ENCODE data around the gene TMEM121. TPM values are rescaled to one million over a fixed set of nuclear protein-coding genes. Genes with fewer than 3 reads are reported as not detected.
"Not testable (repeated sequence)": the region's sequence is repeated elsewhere in the genome, so short reads cannot be mapped to it uniquely, and the experiment has no call there.

TMEM121 gene
- polyA plus RNA-seq, 1 donor = 2.2 TPM

- not testable (repeated sequence) for DNase-seq (ENCODE audit: low read depth)
These were observed 20.7 kb downstream of the TMEM121 start for GRCh38 chr14:105547072-105547471.

- no peak for DNase-seq (ENCODE audit: low read depth)
These were observed 21.4 kb downstream of the TMEM121 start for GRCh38 chr14:105547741-105548169.

GRCh38 chr14:105549481-105549880, 23.1 kb downstream of the TMEM121 start:
- DNase-seq (ENCODE audit: low read depth) = no peak

GRCh38 chr14:105554022-105554421, 27.6 kb downstream of the TMEM121 start:
- DNase-seq (ENCODE audit: low read depth) = no peak

- no peak for DNase-seq (ENCODE audit: low read depth)
These were observed 28.1 kb downstream of the TMEM121 start for GRCh38 chr14:105554523-105554922.

GRCh38 chr14:105557671-105558070, 31.3 kb downstream of the TMEM121 start:
- not testable (repeated sequence) for DNase-seq (ENCODE audit: low read depth)

- DNase-seq (ENCODE audit: low read depth) = not testable (repeated sequence)
These were observed 32.2 kb downstream of the TMEM121 start for GRCh38 chr14:105558449-105559154.

GRCh38 chr14:105559384-105560047, 33.1 kb downstream of the TMEM121 start:
- not testable (repeated sequence) for DNase-seq (ENCODE audit: low read depth)

GRCh38 chr14:105560048-105560669, 33.8 kb downstream of the TMEM121 start:
- not testable (repeated sequence) for DNase-seq (ENCODE audit: low read depth)

- not testable (repeated sequence) for DNase-seq (ENCODE audit: low read depth)
These were observed 35.0 kb downstream of the TMEM121 start for GRCh38 chr14:105561345-105561744.

GRCh38 chr14:105562713-105563346, 36.4 kb downstream of the TMEM121 start:
- no peak for DNase-seq (ENCODE audit: low read depth)

GRCh38 chr14:105563347-105563737, 37.0 kb downstream of the TMEM121 start:
- DNase-seq (ENCODE audit: low read depth) = no peak

GRCh38 chr14:105564536-105564935, 38.2 kb downstream of the TMEM121 start:
- not testable (repeated sequence) for DNase-seq (ENCODE audit: low read depth)

- not testable (repeated sequence) for DNase-seq (ENCODE audit: low read depth)
These were observed 39.0 kb downstream of the TMEM121 start for GRCh38 chr14:105565185-105565919.

GRCh38 chr14:105566248-105567163, 40.1 kb downstream of the TMEM121 start:
- DNase-seq (ENCODE audit: low read depth) = not testable (repeated sequence)

GRCh38 chr14:105567164-105568103, 41.1 kb downstream of the TMEM121 start:
- not testable (repeated sequence) for DNase-seq (ENCODE audit: low read depth)

- DNase-seq (ENCODE audit: low read depth) = not testable (repeated sequence)
These were observed 41.9 kb downstream of the TMEM121 start for GRCh38 chr14:105568140-105568843.

Data from forelimb muscle (tissue), 1 donor.